IMR-90 (cell line): ENCODE data around the gene ARHGAP19. TPM values are rescaled to one million over a fixed set of nuclear protein-coding genes. Genes with fewer than 3 reads are reported as not detected.

ENCODE experiments used
- ATAC-seq: fragments of 200-7000 bp; cut with Tn5 transposase; 2 replicates; pipeline ENCODE4 v1.9.1; 2020; ENCODE audit warnings: low read depth, mild to moderate bottlenecking, moderate library complexity
- BruUV-seq: library from RNA; stranded (reverse); fragments of 400-500 nt; replicated peaks from 2 replicates; lab custom pipeline; 2021; lab: Mats Ljungman, UMichigan
- CTCF ChIA-PET: fragments of 300-600 bp; formaldehyde crosslinking; extraction: SDS; loops from one replicate; lab custom pipeline; 2021; ENCODE audit warnings: antibody characterized with exemption; lab: Yijun Ruan, JAX
- POLR2A ChIA-PET: fragments of 300-600 bp; sonication (Branson Sonifier 250); formaldehyde crosslinking; loops from one replicate; lab custom pipeline; 2022; ENCODE audit warnings: antibody characterized with exemption; ENCODE audit not compliant: unreplicated experiment; lab: Charles Lee
- DNase-seq: peaks from one replicate; pipeline ENCODE4 v3.0.0; 2013
- H2AFZ ChIP-seq: replicated peaks from 2 replicates; pipeline ENCODE3; 2013; ENCODE audit warnings: low read length, mild to moderate bottlenecking; ENCODE audit not compliant: poor library complexity
- H2AK5ac ChIP-seq: 2 replicates; pipeline ENCODE4 v1.6.1; 2013; ENCODE audit warnings: low read depth, low read length, inconsistent platforms
- H2AK9ac ChIP-seq: replicated peaks from 2 replicates; pipeline ENCODE3; 2013; ENCODE audit warnings: mild to moderate bottlenecking, low read depth, low read length, moderate library complexity; ENCODE audit not compliant: poor library complexity
- H2BK120ac ChIP-seq: 2 replicates; pipeline ENCODE4 v1.6.1; 2013; ENCODE audit warnings: low read depth, low read length, inconsistent platforms
- H2BK15ac ChIP-seq: 3 replicates; pipeline ENCODE4 v1.6.1; 2013; ENCODE audit warnings: low read depth, low read length, inconsistent platforms
- H2BK20ac ChIP-seq: 2 replicates; pipeline ENCODE4 v1.6.1; 2013; ENCODE audit warnings: low read depth, mild to moderate bottlenecking, inconsistent platforms, low read length, moderate library complexity
- H2BK5ac ChIP-seq: 2 replicates; pipeline ENCODE4 v1.6.1; 2013; ENCODE audit warnings: mild to moderate bottlenecking, low read depth, low read length, inconsistent platforms; ENCODE audit not compliant: poor library complexity, severe bottlenecking
- H3K14ac ChIP-seq: replicated peaks from 2 replicates; pipeline ENCODE4 v1.6.1; 2013; ENCODE audit warnings: low read depth, low read length, inconsistent platforms
- H3K18ac ChIP-seq: 2 replicates; pipeline ENCODE4 v1.6.1; 2013; ENCODE audit warnings: low read depth, low read length, control low read depth
- H3K23ac ChIP-seq: 2 replicates; pipeline ENCODE4 v1.6.1; 2013; ENCODE audit warnings: low read depth, low read length, inconsistent platforms
- H3K27ac ChIP-seq: 2 replicates; pipeline ENCODE4 v1.5.1; 2013; ENCODE audit warnings: mild to moderate bottlenecking, control low read depth, low read length; ENCODE audit not compliant: insufficient read depth
- H3K27me3 ChIP-seq: 2 replicates; pipeline ENCODE4 v1.6.1; 2013; ENCODE audit warnings: low read length; ENCODE audit not compliant: control insufficient read depth, insufficient read depth
- H3K36me3 ChIP-seq: 2 replicates; pipeline ENCODE4 v1.6.1; 2013; ENCODE audit warnings: low read length, mixed read lengths; ENCODE audit not compliant: control insufficient read depth, insufficient read depth
- H3K4ac ChIP-seq: 2 replicates; pipeline ENCODE4 v1.6.1; 2013; ENCODE audit warnings: low read depth, low read length, inconsistent platforms
- H3K4me1 ChIP-seq: 2 replicates; pipeline ENCODE4 v1.6.1; 2013; ENCODE audit warnings: low read length, mixed read lengths; ENCODE audit not compliant: control insufficient read depth, insufficient read depth
- H3K4me2 ChIP-seq: 2 replicates; pipeline ENCODE4 v1.6.1; 2013; ENCODE audit warnings: low read depth, mild to moderate bottlenecking, control low read depth, low read length, moderate library complexity
- H3K4me3 ChIP-seq: 2 replicates; pipeline ENCODE4 v1.5.1; 2013; ENCODE audit warnings: low read depth, mild to moderate bottlenecking, control low read depth, low read length, moderate library complexity; ENCODE audit not compliant: insufficient read depth
- H3K56ac ChIP-seq: 2 replicates; pipeline ENCODE4 v1.6.1; 2013; ENCODE audit warnings: low read length, inconsistent platforms; ENCODE audit not compliant: insufficient read depth; ENCODE audit errors: extremely low read depth
- H3K79me1 ChIP-seq, 2 experiments: 2 replicates each; pipeline ENCODE4 v1.6.1; 2013; ENCODE audit warnings: low read length in 2 of 2, inconsistent platforms in 1 of 2, low read depth in 1 of 2
- H3K9ac ChIP-seq: 2 replicates; pipeline ENCODE4 v1.6.1; 2013; ENCODE audit warnings: low read depth, low read length, control low read depth
- H3K9me1 ChIP-seq: 2 replicates; pipeline ENCODE4 v1.6.1; 2013; ENCODE audit warnings: low read length, inconsistent platforms; ENCODE audit not compliant: insufficient read depth
- H3K9me3 ChIP-seq: 2 replicates; pipeline ENCODE4 v1.6.1; 2013; ENCODE audit warnings: low read length; ENCODE audit not compliant: control insufficient read depth, insufficient read depth
- H4K20me1 ChIP-seq: 2 replicates; pipeline ENCODE4 v1.6.1; 2013; ENCODE audit warnings: low read length, inconsistent platforms; ENCODE audit not compliant: insufficient read depth
- H4K5ac ChIP-seq: 2 replicates; pipeline ENCODE4 v1.6.1; 2013; ENCODE audit warnings: mild to moderate bottlenecking, low read depth, low read length, control low read depth
- H4K8ac ChIP-seq, 2 experiments: 2 replicates each; pipeline ENCODE4 v1.6.1; 2013; ENCODE audit warnings: low read depth in 2 of 2, low read length in 2 of 2, control low read depth in 1 of 2, inconsistent platforms in 1 of 2
- H4K91ac ChIP-seq: 2 replicates; pipeline ENCODE4 v1.6.1; 2013; ENCODE audit warnings: low read depth, low read length, inconsistent platforms; ENCODE audit not compliant: insufficient read depth
- ELK1 ChIP-seq: fragments of 150-350 bp; IDR thresholded peaks from 2 replicates; pipeline ENCODE4 v1.6.1; 2016; ENCODE audit warnings: low read depth, mild to moderate bottlenecking, low read length, moderate library complexity, borderline replicate concordance
- MXI1 ChIP-seq: IDR thresholded peaks from 2 replicates; pipeline ENCODE4 v1.6.1; 2012; ENCODE audit warnings: low read depth, mild to moderate bottlenecking, low read length, moderate library complexity, borderline replicate concordance
- RCOR1 ChIP-seq: IDR thresholded peaks from 2 replicates; pipeline ENCODE4 v1.6.1; 2012; ENCODE audit warnings: mild to moderate bottlenecking, low read length, improper control_type of control experiment; ENCODE audit not compliant: insufficient replicate concordance
- RFX5 ChIP-seq: IDR thresholded peaks from 2 replicates; pipeline ENCODE4 v1.8.0; 2012; ENCODE audit warnings: low read depth, mild to moderate bottlenecking, low read length, moderate library complexity
- whole genome bisulfite sequencing, 2 experiments: methylation state at CpG; one replicate each; pipeline versions ENCODE4 v1.1.5 to v1.1.7; 2013; ENCODE audit warnings: missing lambda C conversion rate in 2 of 2; ENCODE audit not compliant: insufficient read length in 1 of 2; ENCODE audit errors: extremely low coverage in 2 of 2; 5-methylcytosine and 5-hydroxymethylcytosine counted together
- dilution Hi-C: fragments of 300-500 bp; cut with HindIII; formaldehyde crosslinking; loops from one replicate; pipeline ENCODE4 v1.14.3; 2018; ENCODE audit warnings: low sequenced_read_pairs; ENCODE audit not compliant: unreplicated experiment
- in situ Hi-C: fragments of 300-500 bp; cut with MboI; formaldehyde crosslinking; loops from 3 replicates; pipeline ENCODE4 v1.14.3; 2019; ENCODE audit warnings: low sequenced_read_pairs, inconsistent platforms, mixed read lengths
- intact Hi-C: fragments of 100-400 bp; cut with micrococcal nuclease; formaldehyde crosslinking; loops from 2 replicates; pipeline ENCODE4 v1.10.0; 2022
- polyA plus RNA-seq, 3 experiments: library from polyadenylated mRNA; depleted of rRNA; stranded (reverse); fragments of >200 nt; gene quantifications; 2 replicates each; pipeline ENCODE4 v1.2.3, GENCODE V29; 2012; ENCODE audit warnings: low replicate concordance in 1 of 3
- total RNA-seq: library from RNA; depleted of rRNA; stranded (reverse); fragments of >200 nt; gene quantifications from 2 replicates; pipeline ENCODE4 v1.2.3, GENCODE V29; 2012
- TF ChIP-seq, protein P1 (sequence below): conservative IDR thresholded peaks from 2 replicates; pipeline ENCODE4 v1.5.1; 2012; ENCODE audit warnings: mild to moderate bottlenecking, low read depth, low read length, improper control_type of control experiment

Gene ARHGAP19
- total and polyA plus RNA-seq, 2 of the 4 experiments (the other 2 are of a cell fraction): 6.3 to 7.0 TPM

- Histone ChIP-seq H2BK15ac (no peak overlapping the region), H3K14ac (no peak overlapping the region), H3K4ac (no peak overlapping the region), H2BK120ac (no peak overlapping the region), H3K79me1 (no peaks in the 10 kb centered on the region), H3K27ac (no peak overlapping the region), H4K20me1 (no peaks in the 10 kb centered on the region), H3K18ac (no peak overlapping the region), H4K5ac (no peak overlapping the region), H3K9ac (no peak overlapping the region), H2BK5ac (no peak overlapping the region), H3K9me1 (no peaks in the 10 kb centered on the region), H3K36me3 (no peaks in the 10 kb centered on the region), H2BK20ac (no peak overlapping the region), H3K23ac (no peak overlapping the region), H2AK9ac (no peak overlapping the region), H3K4me1 (no peaks in the 10 kb centered on the region), H3K9me3 (no peaks in the 10 kb centered on the region), H4K91ac (no peak overlapping the region), H2AK5ac (no peak overlapping the region), H3K56ac (no peak overlapping the region), H2AFZ (no peak overlapping the region), H4K8ac (no peak overlapping the region), H3K27me3 (peaks cover 82% of the 10 kb centered on the region), H3K4me2 (no peak overlapping the region), H3K4me3 (no peak overlapping the region)
- POLR2A ChIA-PET: interaction anchor here (0.6 kb wide), 1 partner anchor 614 kb away, joined by 4 read pairs; no protein-coding TSS in a partner anchor
- CTCF ChIA-PET: interaction anchor here (0.6 to 1.8 kb wide), 2 partner anchors 9 kb away, joined by 3 to 7 read pairs; no protein-coding TSS in a partner anchor
- TF ChIP-seq, protein P1, sequence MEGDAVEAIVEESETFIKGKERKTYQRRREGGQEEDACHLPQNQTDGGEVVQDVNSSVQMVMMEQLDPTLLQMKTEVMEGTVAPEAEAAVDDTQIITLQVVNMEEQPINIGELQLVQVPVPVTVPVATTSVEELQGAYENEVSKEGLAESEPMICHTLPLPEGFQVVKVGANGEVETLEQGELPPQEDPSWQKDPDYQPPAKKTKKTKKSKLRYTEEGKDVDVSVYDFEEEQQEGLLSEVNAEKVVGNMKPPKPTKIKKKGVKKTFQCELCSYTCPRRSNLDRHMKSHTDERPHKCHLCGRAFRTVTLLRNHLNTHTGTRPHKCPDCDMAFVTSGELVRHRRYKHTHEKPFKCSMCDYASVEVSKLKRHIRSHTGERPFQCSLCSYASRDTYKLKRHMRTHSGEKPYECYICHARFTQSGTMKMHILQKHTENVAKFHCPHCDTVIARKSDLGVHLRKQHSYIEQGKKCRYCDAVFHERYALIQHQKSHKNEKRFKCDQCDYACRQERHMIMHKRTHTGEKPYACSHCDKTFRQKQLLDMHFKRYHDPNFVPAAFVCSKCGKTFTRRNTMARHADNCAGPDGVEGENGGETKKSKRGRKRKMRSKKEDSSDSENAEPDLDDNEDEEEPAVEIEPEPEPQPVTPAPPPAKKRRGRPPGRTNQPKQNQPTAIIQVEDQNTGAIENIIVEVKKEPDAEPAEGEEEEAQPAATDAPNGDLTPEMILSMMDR: no peak
- no peak for TF ChIP-seq MXI1
- TF ChIP-seq RFX5: no peak
- TF ChIP-seq RCOR1: no peak
- TF ChIP-seq ELK1: no peak
- DNase-seq (no peak), ATAC-seq (no peak)
- no TSS peak for BruUV-seq
- WGBS, 2 experiments: 67% methylated on average over 4 of the region's 10 CpGs; no CpG with 5 or more reads in 1 of the 2 experiments
- in situ Hi-C loops: no loop called here
- intact Hi-C loops: no loop called here
- dilution Hi-C loops: no loop called here
Observed at GRCh38 chr10:97182288-97182990, 110.0 kb downstream of the ARHGAP19 start.
